CD1c-positive myeloid dendritic cell (primary cell): ENCODE measurements around the gene MYLK4.

Source experiments
- DNase-seq: peaks from one replicate; pipeline ENCODE4 v3.0.0-alpha.2; 2016; ENCODE audit errors: extremely low spot score

The MYLK4 gene

DNA sequence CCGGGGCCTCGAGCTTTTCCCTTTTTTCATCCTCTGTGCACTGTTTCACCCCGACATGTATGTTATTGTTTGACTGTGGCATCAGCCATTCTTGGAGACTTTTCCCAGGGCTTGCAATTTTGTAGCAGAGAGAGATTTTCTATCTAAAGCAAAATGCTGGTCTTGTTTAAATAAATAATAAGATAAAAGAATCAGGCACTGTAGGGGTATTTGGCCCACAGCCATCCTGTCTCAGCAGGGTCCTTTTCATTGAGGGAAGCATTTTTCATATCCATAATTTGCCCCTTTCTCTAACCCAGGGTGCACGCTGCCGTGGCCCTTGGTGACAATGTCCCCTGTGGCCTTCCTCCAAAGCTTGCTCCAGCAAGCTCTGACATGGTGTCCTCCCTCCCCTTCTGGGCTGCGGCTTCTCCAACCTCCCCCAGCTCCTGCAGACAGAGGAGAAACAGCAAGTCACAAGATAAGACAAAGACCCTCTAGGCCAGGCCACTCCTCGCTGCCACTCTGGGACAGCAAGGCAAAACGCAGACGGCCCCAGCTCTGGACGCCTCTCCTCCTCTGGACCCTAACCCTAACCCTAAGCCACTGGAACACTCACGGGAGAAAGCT is 117.6 kb downstream of the MYLK4 start:
- DNase-seq = no peak

- DNase-seq = no peak
Observed at GRCh38 chr6:2632368-2632767, 118.4 kb downstream of the MYLK4 start.

GRCh38 chr6:2630891-2631571 is 119.7 kb downstream of the MYLK4 start:
- DNase-seq = no peak

DNA sequence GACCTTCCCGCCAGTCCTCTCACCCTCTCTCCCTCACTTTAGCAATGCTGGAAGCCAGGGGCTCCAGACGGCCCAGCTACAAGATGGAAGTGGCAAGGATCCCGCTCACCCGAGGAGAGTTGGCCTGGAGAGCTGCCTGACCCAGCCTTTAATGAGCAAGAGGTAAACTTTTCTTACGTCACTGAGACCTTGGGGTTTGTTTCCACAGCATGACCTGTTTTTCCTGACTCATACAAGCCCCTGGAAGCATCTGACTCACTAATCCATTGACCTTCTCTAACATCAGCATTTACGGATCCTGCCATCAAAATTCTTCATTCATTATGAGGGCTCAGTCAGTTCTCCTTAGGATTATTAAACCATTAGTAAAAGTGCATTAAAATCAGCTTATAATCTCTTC is 120.4 kb downstream of the MYLK4 start:
- DNase-seq = no peak

- no peak for DNase-seq
Observed at GRCh38 chr6:2626401-2626800, 124.3 kb downstream of the MYLK4 start.

DNA sequence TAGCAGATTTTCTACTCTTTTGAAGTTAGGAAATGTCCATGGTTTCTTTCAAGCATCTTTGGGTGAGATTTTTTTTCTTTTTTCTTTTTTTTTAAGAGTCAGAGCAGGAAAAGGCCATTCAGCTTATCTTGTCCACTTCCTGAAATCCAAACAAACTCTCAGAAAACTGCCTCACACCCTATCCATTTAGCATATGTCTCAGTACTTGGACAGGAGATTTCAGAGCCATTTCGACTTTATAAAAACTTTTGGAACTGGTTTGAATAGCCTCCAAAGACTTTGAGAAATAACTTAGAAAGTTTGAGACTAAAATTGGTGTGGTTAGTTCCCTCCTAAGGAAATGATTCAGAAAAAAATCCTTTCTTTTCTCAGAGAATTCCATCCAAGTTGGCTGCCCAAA is 125.1 kb downstream of the MYLK4 start:
- DNase-seq = no peak

DNA sequence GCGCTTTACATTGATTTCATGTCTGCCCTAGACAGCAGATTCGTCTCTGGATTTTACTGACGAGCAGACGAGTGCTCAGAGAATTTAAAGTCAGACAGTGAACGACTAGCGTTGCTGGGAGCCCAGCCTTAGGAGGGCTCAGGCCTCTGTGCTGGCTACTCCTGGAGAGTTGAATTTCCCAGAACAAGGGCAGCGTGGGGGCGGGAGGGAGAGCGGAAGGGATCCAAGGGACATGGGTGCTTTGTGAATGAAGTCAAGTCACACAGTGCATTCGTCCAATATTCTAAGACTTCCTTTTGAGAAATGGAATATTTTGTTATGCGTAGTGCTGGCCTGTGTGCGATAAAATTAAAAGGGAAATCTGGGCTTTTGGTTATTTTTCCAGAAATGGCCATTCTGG is 126.5 kb downstream of the MYLK4 start:
- DNase-seq = no peak

DNA sequence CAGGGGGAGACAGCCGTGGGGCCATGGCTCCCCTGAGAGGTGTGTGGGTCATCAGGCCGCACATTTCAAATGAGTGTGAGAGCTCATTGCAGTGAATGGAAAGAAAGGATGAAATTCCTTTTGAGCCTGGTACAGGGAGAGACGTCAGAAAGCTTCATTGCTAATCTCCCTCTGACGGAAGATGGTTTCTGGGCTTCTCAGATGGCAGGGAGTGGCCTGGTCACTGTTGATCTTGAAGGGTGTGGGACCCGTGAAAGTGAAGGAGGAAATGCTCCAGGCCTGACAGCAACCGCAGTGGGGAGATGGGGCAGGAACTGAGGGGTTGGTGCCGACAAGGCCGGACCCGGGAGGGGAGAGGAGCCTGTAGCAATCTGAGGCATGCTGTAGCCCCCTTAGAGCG is 127.4 kb downstream of the MYLK4 start:
- DNase-seq = no peak

DNA sequence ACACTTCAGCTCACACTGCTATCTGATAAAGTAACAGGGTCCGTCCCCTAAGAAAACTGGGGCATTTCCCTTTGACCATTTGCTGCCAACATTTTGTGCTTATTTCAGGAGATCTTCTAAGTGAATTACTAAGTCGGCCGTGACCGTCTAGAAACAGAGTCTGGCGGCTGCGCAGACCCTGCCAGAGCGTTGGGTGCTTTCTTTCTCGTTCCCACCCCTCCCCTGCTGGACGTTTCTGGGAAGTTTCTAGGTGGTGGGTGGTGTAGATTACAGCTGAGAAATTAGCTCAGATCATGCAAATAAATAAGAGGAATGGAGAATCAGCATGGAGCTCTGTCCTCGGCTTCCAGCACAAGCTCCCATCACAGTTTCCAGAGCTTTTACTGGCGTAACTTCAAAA is 128.1 kb downstream of the MYLK4 start:
- DNase-seq = no peak

DNA sequence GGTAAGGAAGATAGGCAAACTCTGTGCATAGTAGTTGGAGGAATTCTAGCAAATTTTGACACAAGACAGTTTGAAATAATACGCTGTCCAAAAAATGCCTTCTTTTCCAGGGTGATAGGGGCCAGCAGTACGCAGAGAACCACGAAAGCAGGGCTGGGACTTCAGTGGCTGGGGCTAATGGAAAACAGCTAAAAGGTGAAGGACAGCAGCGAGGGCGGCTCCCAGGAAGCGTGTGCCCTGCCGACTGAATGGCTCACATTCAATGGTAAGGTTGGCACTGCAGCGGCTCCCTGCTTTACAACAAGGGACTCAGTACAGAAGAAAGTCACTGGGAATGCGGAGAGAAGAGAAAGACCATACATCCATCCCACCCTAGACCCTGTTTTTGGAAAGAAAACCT is 131.1 kb downstream of the MYLK4 start:
- no peak for DNase-seq

DNA sequence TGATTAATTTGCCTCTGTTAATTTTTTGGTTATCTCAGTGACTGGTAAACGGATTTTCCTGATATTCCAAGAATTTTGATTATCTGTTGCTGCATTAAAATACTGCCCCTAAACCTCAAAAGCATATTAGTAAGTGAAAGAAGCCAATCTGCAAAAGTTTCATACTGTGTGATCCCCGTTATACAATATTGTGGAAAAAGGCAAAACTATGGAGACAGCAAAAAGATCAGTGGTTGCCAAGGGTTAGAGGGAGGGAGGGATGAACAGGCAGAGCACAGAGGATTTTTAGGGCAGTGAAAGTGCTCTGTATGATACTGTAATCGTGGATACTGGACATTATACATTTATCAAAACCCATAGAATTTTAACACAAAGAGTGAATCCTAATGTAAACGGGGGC is 133.0 kb downstream of the MYLK4 start:
- DNase-seq = no peak

GRCh38 chr6:2616811-2617210 is 133.9 kb downstream of the MYLK4 start:
- DNase-seq = no peak

DNA sequence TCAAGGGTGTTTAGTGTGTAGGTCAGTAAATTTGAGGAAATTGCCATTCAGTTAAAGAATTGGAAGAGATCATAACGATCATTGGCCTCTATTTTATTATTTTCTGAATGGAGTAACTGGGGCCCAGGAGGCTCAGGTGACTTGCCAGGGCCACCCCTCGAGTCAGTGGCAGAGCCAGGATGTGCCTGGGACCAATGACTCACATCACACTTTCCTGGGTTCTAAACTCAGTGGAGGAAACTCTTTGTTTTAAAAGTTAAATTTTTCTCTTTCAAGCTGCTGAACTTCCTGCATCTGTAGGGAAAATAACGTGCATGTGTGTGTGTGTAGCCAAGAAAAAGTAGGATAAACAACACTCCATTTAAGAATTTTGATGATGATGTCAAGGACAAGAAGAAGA is 135.5 kb downstream of the MYLK4 start:
- no peak for DNase-seq

DNA sequence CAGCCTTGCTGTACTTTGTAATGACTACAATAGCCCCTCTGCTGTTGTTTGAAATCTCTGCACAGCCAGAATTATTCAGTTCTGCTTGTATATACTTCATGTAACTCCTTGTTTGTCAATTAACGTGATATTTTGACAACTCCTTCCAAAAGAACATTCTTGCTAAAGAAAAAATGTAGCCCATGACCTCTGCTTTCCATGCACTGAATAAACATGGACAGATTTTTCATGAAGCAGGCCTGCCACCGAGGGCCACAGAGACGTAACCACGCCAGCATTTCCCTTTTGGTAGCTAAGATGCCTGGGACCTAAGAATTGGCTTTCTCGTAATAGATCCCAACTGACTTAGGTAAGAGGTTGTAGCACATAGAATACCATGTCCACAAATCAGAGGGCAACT is 135.9 kb downstream of the MYLK4 start:
- no peak for DNase-seq

DNA sequence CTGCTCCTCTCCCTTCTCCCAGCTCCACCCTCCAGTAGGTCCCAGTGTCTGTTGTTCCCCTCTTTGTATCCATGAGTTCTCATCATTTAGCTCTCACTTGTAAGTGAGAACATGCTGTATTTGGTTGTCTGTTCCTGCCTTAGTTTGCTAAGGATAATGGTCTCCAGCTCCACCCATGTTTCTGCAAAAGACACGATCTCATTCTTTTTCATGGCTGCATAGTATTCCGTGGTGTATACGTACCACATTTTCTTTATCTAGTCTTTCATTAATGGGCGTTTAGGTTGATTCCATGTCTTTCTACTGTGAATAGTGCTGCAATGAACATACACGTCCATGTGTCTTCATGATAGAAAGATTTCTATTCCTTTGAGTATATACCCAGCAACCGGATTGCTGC is 136.6 kb downstream of the MYLK4 start:
- DNase-seq = no peak
